NCI-H1092 treated with DMSO at 0.1 percent for 48 hours (cell line): Measurements from ENCODE around the gene TBX3.

Experiments used
- DNase-seq: peaks from one replicate; lab custom pipeline; 2025; lab: John Stamatoyannopoulos, UW

Gene TBX3

GRCh38 chr12:114625294-114625851 is 58.6 kb downstream of the TBX3 start:
- peak; percentile 39 for DNase-seq

DNA sequence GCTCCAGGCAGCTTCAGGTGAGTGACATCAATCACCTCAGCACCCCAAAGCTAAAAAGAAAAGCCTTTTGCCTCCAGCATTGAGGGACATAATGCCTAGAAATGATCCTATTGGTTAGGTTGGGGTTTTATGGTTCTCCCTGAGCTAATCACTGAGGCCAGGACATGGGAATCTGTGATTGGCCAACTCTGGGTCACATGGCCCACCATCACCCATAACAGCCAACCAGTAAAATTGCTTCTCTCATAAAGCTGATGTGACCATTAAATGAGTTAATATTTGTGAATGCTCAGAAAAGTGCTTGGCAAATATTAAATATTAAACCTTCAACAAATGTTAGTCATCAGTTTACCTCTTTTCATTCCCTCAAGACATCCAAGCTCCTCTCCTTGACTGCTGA is 60.2 kb downstream of the TBX3 start:
- DNase-seq = no peak
